DOHH2 (cell line): ENCODE data around the gene NUDT6.

Source experiments
- H3F3A ChIP-seq: fragments of 200-600 bp; sonication (generic), shearing (Covaris generic); 2 replicates; pipeline ENCODE4 v1.6.0; 2016; ENCODE audit warnings: antibody characterized with exemption, mild to moderate bottlenecking; ENCODE audit not compliant: control insufficient read depth, insufficient read depth
- H3K27ac ChIP-seq: fragments of 200-600 bp; sonication (generic); 2 replicates; pipeline ENCODE4 v1.5.1; 2014; ENCODE audit warnings: low read depth, mild to moderate bottlenecking, low read length, moderate library complexity
- H3K27me3 ChIP-seq: fragments of 200-600 bp; sonication (generic); 2 replicates; pipeline ENCODE4 v1.6.1; 2014; ENCODE audit warnings: mild to moderate bottlenecking, low read length, mixed read lengths; ENCODE audit not compliant: control insufficient read depth
- H3K36me3 ChIP-seq: fragments of 200-600 bp; sonication (generic); 2 replicates; pipeline ENCODE4 v1.6.1; 2014; ENCODE audit warnings: mild to moderate bottlenecking, low read length, moderate library complexity, mixed read lengths; ENCODE audit not compliant: control insufficient read depth
- H3K4me1 ChIP-seq: fragments of 200-600 bp; sonication (generic); 2 replicates; pipeline ENCODE4 v1.6.1; 2014; ENCODE audit warnings: mild to moderate bottlenecking, low read length, mixed read lengths; ENCODE audit not compliant: control insufficient read depth
- H3K4me2 ChIP-seq: fragments of 200-600 bp; sonication (generic); 2 replicates; pipeline ENCODE4 v1.6.0; 2014; ENCODE audit warnings: mild to moderate bottlenecking, low read length, moderate library complexity
- H3K4me3 ChIP-seq: fragments of 200-600 bp; sonication (generic); 2 replicates; pipeline ENCODE4 v1.5.1; 2014; ENCODE audit warnings: mild to moderate bottlenecking, low read length, mixed read lengths
- H3K79me2 ChIP-seq: fragments of 200-600 bp; sonication (generic); 2 replicates; pipeline ENCODE4 v1.6.1; 2014; ENCODE audit warnings: mild to moderate bottlenecking, low read length, mixed read lengths; ENCODE audit not compliant: control insufficient read depth
- H3K9me2 ChIP-seq: fragments of 200-600 bp; sonication (generic); replicated peaks from 2 replicates; pipeline ENCODE4 v1.6.1; 2014; ENCODE audit warnings: mild to moderate bottlenecking, low read length, mixed read lengths; ENCODE audit not compliant: control insufficient read depth
- H3K9me3 ChIP-seq: fragments of 200-600 bp; sonication (generic); 2 replicates; pipeline ENCODE4 v1.6.1; 2014; ENCODE audit warnings: antibody characterized with exemption, low read length, mixed read lengths; ENCODE audit not compliant: control insufficient read depth, insufficient read depth
- H4K20me1 ChIP-seq: fragments of 200-600 bp; sonication (generic); 2 replicates; pipeline ENCODE4 v1.6.0; 2014; ENCODE audit warnings: low read depth, mild to moderate bottlenecking, antibody characterized with exemption, low read length, moderate library complexity; ENCODE audit not compliant: control insufficient read depth, insufficient read depth
- CTCF ChIP-seq: fragments of 200-600 bp; sonication (generic); IDR thresholded peaks from one replicate; pipeline ENCODE4 v1.5.1; 2014; ENCODE audit warnings: antibody characterized with exemption, mild to moderate bottlenecking, low read depth, low read length; ENCODE audit not compliant: poor library complexity, severe bottlenecking
- EZH2phosphoT487 ChIP-seq: fragments of 200-600 bp; sonication (generic); IDR thresholded peaks from 2 replicates; pipeline ENCODE4 v1.6.1; 2017; ENCODE audit warnings: borderline replicate concordance, mild to moderate bottlenecking, antibody characterized with exemption, low read length, moderate library complexity, mixed read lengths

The NUDT6 gene

GRCh38 chr4:122912810-122913575, 9.4 kb downstream of the NUDT6 start:
- no peak overlapping the region for H3K4me2 ChIP-seq
- no peaks in the 10 kb centered on the region for H3F3A ChIP-seq
- no peaks in the 10 kb centered on the region for H3K9me2 ChIP-seq
- no peak overlapping the region for H3K27ac ChIP-seq
- no peaks in the 10 kb centered on the region for H3K27me3 ChIP-seq
- no peaks in the 10 kb centered on the region for H4K20me1 ChIP-seq
- H3K4me3 ChIP-seq, result no peak overlapping the region
- H3K4me1 ChIP-seq, result no peaks in the 10 kb centered on the region
- TF ChIP-seq CTCF (no peak), EZH2phosphoT487 (no peak)
- peaks cover 3% of the 10 kb centered on the region; the same call in 1 of the 2 replicates for H3K36me3 ChIP-seq
- H3K79me2 ChIP-seq, result no peaks in the 10 kb centered on the region
- no peaks in the 10 kb centered on the region for H3K9me3 ChIP-seq

- H3F3A ChIP-seq, result no peaks in the 10 kb centered on the region
- H3K4me2 ChIP-seq, result no peak overlapping the region
- TF ChIP-seq EZH2phosphoT487, result no peak
- no peak for TF ChIP-seq CTCF
- H3K27me3 ChIP-seq, result no peaks in the 10 kb centered on the region
- no peak overlapping the region for H3K4me3 ChIP-seq
- no peaks in the 10 kb centered on the region for H3K9me2 ChIP-seq
- H3K79me2 ChIP-seq, result no peaks in the 10 kb centered on the region
- H3K9me3 ChIP-seq, result no peaks in the 10 kb centered on the region
- H3K36me3 ChIP-seq, result peaks cover 3% of the 10 kb centered on the region; the same call in 1 of the 2 replicates
- H4K20me1 ChIP-seq, result no peaks in the 10 kb centered on the region
- no peak overlapping the region for H3K27ac ChIP-seq
- H3K4me1 ChIP-seq, result no peaks in the 10 kb centered on the region
These were observed 10.8 kb downstream of the NUDT6 start for GRCh38 chr4:122911588-122911987.

- H4K20me1 ChIP-seq, result no peaks in the 10 kb centered on the region
- no peaks in the 10 kb centered on the region for H3K9me2 ChIP-seq
- H3K4me3 ChIP-seq, result no peak overlapping the region
- no peaks in the 10 kb centered on the region for H3K27me3 ChIP-seq
- no peaks in the 10 kb centered on the region for H3K4me1 ChIP-seq
- no peaks in the 10 kb centered on the region for H3K9me3 ChIP-seq
- H3K79me2 ChIP-seq, result no peaks in the 10 kb centered on the region
- TF ChIP-seq EZH2phosphoT487 (no peak), CTCF (no peak)
- H3K27ac ChIP-seq, result no peak overlapping the region
- H3K4me2 ChIP-seq, result no peak overlapping the region
- peaks cover 3% of the 10 kb centered on the region; the same call in 1 of the 2 replicates for H3K36me3 ChIP-seq
- H3F3A ChIP-seq, result no peaks in the 10 kb centered on the region
These were observed 12.7 kb downstream of the NUDT6 start for GRCh38 chr4:122909683-122910082.
